Measurements from ENCODE around the gene RRP7A. TPM values are rescaled to one million over a fixed set of nuclear protein-coding genes. Genes with fewer than 3 reads are reported as not detected.
"Not testable (repeated sequence)": the region's sequence is repeated elsewhere in the genome, so short reads cannot be mapped to it uniquely, and the experiment has no call there.

Gene RRP7A, protein sequence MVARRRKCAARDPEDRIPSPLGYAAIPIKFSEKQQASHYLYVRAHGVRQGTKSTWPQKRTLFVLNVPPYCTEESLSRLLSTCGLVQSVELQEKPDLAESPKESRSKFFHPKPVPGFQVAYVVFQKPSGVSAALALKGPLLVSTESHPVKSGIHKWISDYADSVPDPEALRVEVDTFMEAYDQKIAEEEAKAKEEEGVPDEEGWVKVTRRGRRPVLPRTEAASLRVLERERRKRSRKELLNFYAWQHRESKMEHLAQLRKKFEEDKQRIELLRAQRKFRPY
- total RNA-seq: 25.5 TPM
- long read RNA-seq, transcript RRP7A-201 (7 exons, 3,801 nt): major isoform, 79 of 98 reads
- long read RNA-seq, partial matches to known transcripts: 8 of 98 reads
- long read RNA-seq, other reads (novel, unspliced or antisense): 11 of 98 reads

GRCh38 chr22:42519525-42520401, at the start of gene RRP7A:
TSS of gene RRP7A (minus strand) at chr22:42519796. CDS start at chr22:42519786, 10 bp downstream.
- peak; percentile 91 for DNase-seq (ENCODE audit: low spot score)
- intact Hi-C loops (cut with DNase I): no loop called here

GRCh38 chr22:42567950-42568349, 48.4 kb upstream of the RRP7A start:
- DNase-seq (ENCODE audit: low spot score); intact Hi-C loops (cut with DNase I): not testable (repeated sequence)

- DNase-seq (ENCODE audit: low spot score): no peak
- intact Hi-C loops (cut with DNase I): no loop called here
Measured at GRCh38 chr22:42565956-42566355, 46.4 kb upstream of the RRP7A start.

DNA sequence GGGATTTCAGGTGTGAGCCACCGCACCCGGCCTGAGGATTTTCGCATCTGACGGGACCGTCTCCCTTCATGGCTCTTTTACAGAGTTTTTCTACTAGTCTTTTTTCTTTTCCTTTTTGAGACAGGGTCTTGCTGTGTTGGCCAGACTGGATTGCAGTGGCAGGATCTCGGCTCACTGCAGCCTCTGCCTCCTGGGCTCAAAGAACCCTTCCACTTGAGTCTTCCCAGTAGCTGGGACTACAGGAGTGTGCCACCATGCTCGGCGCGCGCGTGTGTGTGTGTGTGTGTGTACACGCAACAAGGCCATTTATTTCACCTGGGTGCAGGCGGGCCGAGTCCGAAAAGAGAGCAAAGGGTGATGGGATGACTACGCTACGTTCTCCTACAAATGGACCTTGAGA, 45.1 kb upstream of the RRP7A start:
- no peak for DNase-seq (ENCODE audit: low spot score)
- intact Hi-C loops (cut with DNase I): no loop called here

- intact Hi-C loops (cut with DNase I); DNase-seq (ENCODE audit: low spot score): not testable (repeated sequence)
Measured at GRCh38 chr22:42563943-42564342, 44.3 kb upstream of the RRP7A start.

DNA sequence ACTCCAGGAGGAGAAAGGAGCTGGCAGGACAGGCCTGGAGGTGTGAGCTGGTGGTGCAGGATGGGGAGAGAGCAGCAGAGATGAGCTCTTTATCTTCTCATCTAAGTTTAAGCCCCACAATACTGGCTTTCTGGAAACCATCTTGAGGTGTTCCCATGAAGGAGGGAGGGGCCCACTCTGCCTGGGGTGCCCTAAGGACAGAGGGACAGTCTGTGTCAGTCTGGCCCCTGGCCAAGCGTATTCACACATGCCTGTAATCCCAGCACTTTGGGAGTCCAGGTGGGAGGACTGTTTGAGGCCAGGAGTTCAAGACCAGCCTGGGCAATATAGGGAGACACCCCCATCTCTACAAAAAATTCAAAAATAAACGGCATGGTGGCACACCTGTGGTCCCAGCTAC, 43.1 kb upstream of the RRP7A start:
- intact Hi-C loops (cut with DNase I): no loop called here
- no peak for DNase-seq (ENCODE audit: low spot score)

- intact Hi-C loops (cut with DNase I): no loop called here
- DNase-seq (ENCODE audit: low spot score): no peak
Measured at GRCh38 chr22:42562279-42562678, 42.7 kb upstream of the RRP7A start.

- intact Hi-C loops (cut with DNase I): no loop called here
- DNase-seq (ENCODE audit: low spot score): no peak
Measured at GRCh38 chr22:42561856-42562255, 42.3 kb upstream of the RRP7A start.

GRCh38 chr22:42560781-42561180, 41.2 kb upstream of the RRP7A start:
- DNase-seq (ENCODE audit: low spot score): no peak
- intact Hi-C loops (cut with DNase I): no loop called here

- intact Hi-C loops (cut with DNase I): no loop called here
- no peak for DNase-seq (ENCODE audit: low spot score)
Measured at GRCh38 chr22:42560381-42560780, 40.8 kb upstream of the RRP7A start.

- DNase-seq (ENCODE audit: low spot score): peak; percentile 93
- intact Hi-C loops (cut with DNase I): no loop called here
Measured at GRCh38 chr22:42553475-42554361, 34.1 kb upstream of the RRP7A start, which contains the start of gene SERHL2. TSS of gene SERHL2 (plus strand) at chr22:42553956. CDS start at chr22:42554021, 65 bp downstream.

GRCh38 chr22:42552294-42552647, 32.7 kb upstream of the RRP7A start:
- intact Hi-C loops (cut with DNase I); DNase-seq (ENCODE audit: low spot score): not testable (repeated sequence)

- DNase-seq (ENCODE audit: low spot score): no peak
- intact Hi-C loops (cut with DNase I): no loop called here
Measured at GRCh38 chr22:42549331-42550060, 29.9 kb upstream of the RRP7A start.

- intact Hi-C loops (cut with DNase I): no loop called here
Measured at GRCh38 chr22:42548597-42549330, 29.2 kb upstream of the RRP7A start.

DNA sequence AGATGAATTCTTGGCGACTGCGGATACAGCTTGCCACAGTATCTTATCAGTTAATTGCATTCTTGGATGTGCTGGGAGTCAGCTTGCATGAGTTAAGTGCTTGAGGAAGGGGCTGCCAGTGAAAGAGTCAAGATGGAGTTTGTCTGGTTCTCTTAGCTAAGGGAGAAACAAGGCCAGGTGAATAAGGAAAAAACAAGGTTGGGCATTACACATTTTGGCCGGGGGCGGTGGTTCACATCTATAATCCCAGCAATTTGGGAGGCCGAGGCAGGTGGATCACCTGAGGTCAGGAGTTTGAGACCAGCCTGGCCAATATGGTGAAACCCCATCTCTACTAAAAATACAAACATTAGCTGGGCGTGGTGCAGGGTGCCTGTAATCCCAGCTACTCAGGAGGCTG, 28.5 kb upstream of the RRP7A start:
- intact Hi-C loops (cut with DNase I); DNase-seq (ENCODE audit: low spot score): not testable (repeated sequence)

More at GRCh38 chr22:42548597-42549330, 29.2 kb upstream of the RRP7A start:
- no peak for DNase-seq (ENCODE audit: low spot score)

DNA sequence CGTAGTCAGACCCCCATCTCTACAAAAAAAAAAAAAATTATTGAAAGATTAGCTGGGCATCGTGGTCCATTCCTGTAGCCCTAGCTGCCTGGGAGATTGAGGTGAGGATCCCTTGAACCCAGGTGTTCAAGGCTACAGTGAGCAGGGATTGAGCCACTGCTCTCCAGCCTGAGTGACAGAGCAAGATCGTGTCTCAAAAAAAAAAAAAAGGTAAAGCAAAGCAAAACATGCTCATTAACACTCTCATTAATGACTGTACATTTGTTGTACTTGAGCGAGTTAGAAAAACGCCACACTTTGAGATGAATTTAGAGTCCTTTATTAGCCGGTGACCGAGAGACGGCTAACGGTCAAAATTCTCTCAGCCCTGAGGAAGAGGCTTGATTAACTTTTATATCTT, 28.0 kb upstream of the RRP7A start:
- intact Hi-C loops (cut with DNase I): no loop called here
- no peak for DNase-seq (ENCODE audit: low spot score)

GRCh38 chr22:42544686-42545085, 25.1 kb upstream of the RRP7A start:
- intact Hi-C loops (cut with DNase I): no loop called here
- DNase-seq (ENCODE audit: low spot score): no peak

DNA sequence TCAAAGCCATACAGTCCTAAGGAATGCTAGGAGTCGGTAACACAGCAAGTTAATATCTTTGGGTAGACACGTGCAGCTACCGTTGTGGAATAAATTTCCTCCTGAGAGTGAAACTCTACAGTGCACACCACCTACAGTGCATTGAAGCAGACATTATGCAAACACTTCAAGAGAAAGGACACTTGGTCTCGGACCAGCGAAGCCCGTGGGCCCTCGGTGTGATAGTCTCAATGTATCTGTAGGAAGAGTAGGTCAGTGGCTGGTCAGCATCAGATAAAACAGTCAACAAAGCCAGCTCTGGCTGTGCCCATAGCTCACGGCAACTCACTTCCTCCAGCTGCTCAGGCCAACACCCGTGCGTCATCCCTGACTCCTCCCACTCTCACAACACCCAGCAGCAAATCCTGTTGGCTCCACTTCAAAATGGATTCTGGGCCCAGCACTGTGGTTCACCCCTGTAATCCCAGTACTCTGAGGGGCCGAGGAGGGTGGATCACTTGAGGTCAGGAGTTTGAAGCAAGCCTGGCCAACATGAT, 19.7 kb upstream of the RRP7A start:
- intact Hi-C loops (cut with DNase I); DNase-seq (ENCODE audit: low spot score): not testable (repeated sequence)

All from cardiac septum (tissue), 1 donor.